Endothelial cell (in vitro differentiated cells): Measurements from ENCODE around the gene MICU1. TPM values are rescaled to one million over a fixed set of nuclear protein-coding genes. Genes with fewer than 3 reads are reported as not detected.
"Not testable (repeated sequence)": the region's sequence is repeated elsewhere in the genome, so short reads cannot be mapped to it uniquely, and the experiment has no call there.

Source experiments
- DNase-seq: peaks from one replicate; pipeline ENCODE4 v3.0.0; 2021; ENCODE audit warnings: low spot score
- H3K27ac Mint-ChIP-seq: one replicate; pipeline ENCODE4 v1.8.0; 2021; ENCODE audit warnings: mixed read lengths, inconsistent platforms; ENCODE audit not compliant: unreplicated experiment
- H3K27me3 Mint-ChIP-seq: one replicate; pipeline ENCODE4 v1.8.0; 2021; ENCODE audit warnings: mild to moderate bottlenecking, moderate library complexity, mixed read lengths, inconsistent platforms; ENCODE audit not compliant: unreplicated experiment
- H3K36me3 Mint-ChIP-seq: one replicate; pipeline ENCODE4 v1.8.0; 2021; ENCODE audit warnings: mild to moderate bottlenecking, low read depth, mixed read lengths, inconsistent platforms; ENCODE audit not compliant: unreplicated experiment
- H3K4me1 Mint-ChIP-seq: one replicate; pipeline ENCODE4 v1.8.0; 2021; ENCODE audit warnings: mild to moderate bottlenecking, mixed read lengths, inconsistent platforms; ENCODE audit not compliant: unreplicated experiment
- H3K4me3 Mint-ChIP-seq: one replicate; pipeline ENCODE4 v1.8.0; 2021; ENCODE audit warnings: mild to moderate bottlenecking, mixed read lengths, inconsistent platforms; ENCODE audit not compliant: unreplicated experiment
- H3K9me3 Mint-ChIP-seq: one replicate; pipeline ENCODE4 v1.8.0; 2021; ENCODE audit warnings: mixed read lengths, inconsistent platforms; ENCODE audit not compliant: unreplicated experiment
- CTCF ChIP-seq: fragments of 200-600 bp; sonication (generic); IDR thresholded peaks from one replicate; pipeline ENCODE4 v1.5.0; 2021; ENCODE audit warnings: antibody characterized with exemption; ENCODE audit not compliant: unreplicated experiment
- total RNA-seq: library from RNA; stranded (reverse); fragmentation: NEBNext Ultra II Directional; extraction: Animal tissue kit (Norgen Biotek cat#: 25700); gene quantifications from one replicate; pipeline ENCODE4 v1.2.1, GENCODE V29; 2021; ENCODE audit not compliant: unreplicated experiment

Gene MICU1
- total RNA-seq, 1 donor from 2014 or later, result 39.9 TPM

- Mint-ChIP-seq H3K27ac (peak overlapping the region; percentile 42), H3K27me3 (peaks cover 13% of the 10 kb centered on the region), H3K36me3 (peaks cover 9% of the 10 kb centered on the region), H3K4me1 (peaks cover 26% of the 10 kb centered on the region), H3K4me3 (no peak overlapping the region), H3K9me3 (no peaks in the 10 kb centered on the region)
- no peak for TF ChIP-seq CTCF
- DNase-seq, result no peak
Observed at GRCh38 chr10:72330069-72330426, 295.8 kb downstream of the MICU1 start.

- no peak for DNase-seq
- no peak for TF ChIP-seq CTCF
- Mint-ChIP-seq H3K4me3 (no peak overlapping the region), H3K9me3 (no peaks in the 10 kb centered on the region), H3K4me1 (peaks cover 31% of the 10 kb centered on the region), H3K27ac (no peak overlapping the region), H3K27me3 (peaks cover 13% of the 10 kb centered on the region), H3K36me3 (peaks cover 8% of the 10 kb centered on the region)
Observed at GRCh38 chr10:72329290-72330068, 296.4 kb downstream of the MICU1 start.

- DNase-seq, result no peak
- no peak overlapping the region for H3K27ac Mint-ChIP-seq
- peaks cover 16% of the 10 kb centered on the region for H3K27me3 Mint-ChIP-seq
- H3K4me3 Mint-ChIP-seq, result no peak overlapping the region
- peaks cover 5% of the 10 kb centered on the region for H3K36me3 Mint-ChIP-seq
- no peaks in the 10 kb centered on the region for H3K9me3 Mint-ChIP-seq
- H3K4me1 Mint-ChIP-seq, result peaks cover 35% of the 10 kb centered on the region
- no peak for TF ChIP-seq CTCF
Observed at GRCh38 chr10:72328829-72329204, 297.1 kb downstream of the MICU1 start.

- peak; percentile 76 for DNase-seq
- no peaks in the 10 kb centered on the region for H3K9me3 Mint-ChIP-seq
- peaks cover 32% of the 10 kb centered on the region for H3K4me1 Mint-ChIP-seq
- H3K4me3 Mint-ChIP-seq, result no peak overlapping the region
- H3K36me3 Mint-ChIP-seq, result peaks cover 4% of the 10 kb centered on the region
- H3K27me3 Mint-ChIP-seq, result peaks cover 16% of the 10 kb centered on the region
- TF ChIP-seq CTCF, result peak; percentile 16
- H3K27ac Mint-ChIP-seq, result no peak overlapping the region
Observed at GRCh38 chr10:72328045-72328828, 297.6 kb downstream of the MICU1 start.

GRCh38 chr10:72326665-72327603 lies 298.9 kb downstream of the MICU1 start:
- Mint-ChIP-seq H3K27ac (peak overlapping the region; percentile 27), H3K27me3 (peaks cover 16% of the 10 kb centered on the region), H3K4me1 (peaks cover 27% of the 10 kb centered on the region), H3K4me3 (peak overlapping the region; percentile 60)
- not testable (repeated sequence) for DNase-seq, H3K9me3 Mint-ChIP-seq, H3K36me3 Mint-ChIP-seq

GRCh38 chr10:72325243-72326175 lies 300.4 kb downstream of the MICU1 start:
- peak; percentile 59 for DNase-seq
- H3K4me3 Mint-ChIP-seq, H3K9me3 Mint-ChIP-seq, H3K36me3 Mint-ChIP-seq: not testable (repeated sequence)
- Mint-ChIP-seq H3K4me1 (peaks cover 27% of the 10 kb centered on the region), H3K27ac (peak overlapping the region; percentile 57), H3K27me3 (peaks cover 13% of the 10 kb centered on the region)
